Small intestine (tissue), 7 donors: ENCODE data around the gene CLN6. TPM values are rescaled to one million over a fixed set of nuclear protein-coding genes. Genes with fewer than 3 reads are reported as not detected.
"Not testable (repeated sequence)": the region's sequence is repeated elsewhere in the genome, so short reads cannot be mapped to it uniquely, and the experiment has no call there.

ENCODE experiments used
- DNase-seq, 2 donors: peaks; one replicate each; pipeline versions ENCODE4 v3.0.0 to v3.0.0-alpha.2; 2013
- FAIRE-seq: peaks from 2 replicates; lab custom pipeline; 2012; peaks lifted over from hg19 to GRCh38; lab: Jason Lieb, UNC
- H3K27ac ChIP-seq, 3 donors: one replicate each; pipeline ENCODE4 v1.5.1; 2013; ENCODE audit warnings: low read length in 2 of 3, mild to moderate bottlenecking in 2 of 3, control low read depth in 1 of 3, inconsistent platforms in 1 of 3, low read depth in 1 of 3, moderate library complexity in 1 of 3
- H3K27me3 ChIP-seq, 3 donors: one replicate each; pipeline ENCODE4 v1.6.1; 2013; ENCODE audit warnings: low read length in 3 of 3, inconsistent platforms in 1 of 3; ENCODE audit not compliant: control insufficient read depth in 3 of 3, insufficient read depth in 3 of 3
- H3K36me3 ChIP-seq, 3 donors: one replicate each; pipeline ENCODE4 v1.6.1; 2013; ENCODE audit warnings: low read length in 3 of 3, inconsistent platforms in 1 of 3, low read depth in 1 of 3, mild to moderate bottlenecking in 1 of 3, moderate library complexity in 1 of 3; ENCODE audit not compliant: control insufficient read depth in 3 of 3, insufficient read depth in 2 of 3
- H3K4me1 ChIP-seq, 3 donors: one replicate each; pipeline ENCODE4 v1.6.1; 2013; ENCODE audit warnings: low read length in 2 of 3, inconsistent platforms in 1 of 3, low read depth in 1 of 3, mild to moderate bottlenecking in 1 of 3, moderate library complexity in 1 of 3; ENCODE audit not compliant: control insufficient read depth in 3 of 3, insufficient read depth in 2 of 3
- H3K4me3 ChIP-seq, 3 donors: one replicate each; pipeline ENCODE4 v1.5.1; 2013; ENCODE audit warnings: low read length in 3 of 3, control low read depth in 1 of 3, inconsistent platforms in 1 of 3, low read depth in 1 of 3, mild to moderate bottlenecking in 1 of 3, moderate library complexity in 1 of 3
- H3K9me3 ChIP-seq, 2 donors: one replicate each; pipeline ENCODE4 v1.6.1; 2013; ENCODE audit warnings: low read depth in 1 of 2, low read length in 1 of 2; ENCODE audit not compliant: control insufficient read depth in 2 of 2, insufficient read depth in 1 of 2
- WGBS, 3 donors: extraction: QIAGEN DNeasy Blood & Tissue Kit; methylation state at CpG; one replicate each; pipeline ENCODE4 v1.1.7; 2013; 5-methylcytosine and 5-hydroxymethylcytosine counted together
- polyA plus RNA-seq, 4 donors: library from polyadenylated mRNA; stranded (reverse) in 3 of 4; unstranded in 1 of 4; fragments of 200-250 nt in 3 of 4; fragments of 120-200 nt in 1 of 4; gene quantifications; one replicate each; pipeline versions ENCODE4 v1.2.1 to v1.2.3, GENCODE V29; 2013
- donor health status: healthy with polysubstance abuse.
- donor health status: control.
- donor health status: control.
- donor health status: Bipolar disorder and iron deficiency.
- donor health status: healthy.

The CLN6 gene
- polyA plus RNA-seq, 4 donors, result 5.8 to 62.4 (median 25.7) TPM

DNA sequence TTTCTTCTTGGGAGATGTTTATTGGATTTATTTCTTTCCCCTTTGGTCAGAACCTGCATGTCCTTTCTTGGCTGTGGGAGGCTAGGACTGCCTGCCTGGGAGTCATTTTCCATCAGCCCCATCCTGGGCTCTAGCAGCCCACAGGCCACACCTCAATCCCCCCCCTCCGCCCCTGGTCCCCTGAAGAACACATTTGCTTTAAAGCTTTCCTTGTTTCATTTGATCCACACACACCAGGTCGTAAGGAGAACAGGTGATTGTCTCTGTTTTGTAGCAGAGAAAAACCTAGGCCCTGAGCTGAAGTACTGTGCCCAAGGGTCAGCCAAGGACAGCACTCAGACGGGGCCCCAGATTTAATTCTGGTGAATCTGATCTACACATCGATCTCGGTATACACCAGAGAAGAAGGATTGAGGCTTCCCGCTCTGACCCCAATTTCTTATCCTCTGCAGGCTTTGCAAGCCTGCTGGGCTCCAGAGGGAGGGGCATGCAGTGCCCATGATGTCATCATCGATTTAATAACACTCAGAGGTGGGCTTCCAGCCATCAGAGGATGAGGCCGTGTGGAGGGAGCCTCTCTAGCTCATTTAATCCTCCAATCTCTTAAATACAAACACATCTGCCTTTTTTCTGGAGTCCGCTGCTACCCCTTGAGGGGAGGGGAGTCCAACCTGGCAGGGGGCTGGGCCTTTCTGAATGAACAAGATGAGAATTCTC lies 1.7 kb upstream of the CLN6 start:
- H3K9me3 ChIP-seq, result no peaks in the 10 kb centered on the region
- 79 to 86% (median 84%) methylated on average over 9 of the region's 9 CpGs for WGBS, 3 donors
- no peak for DNase-seq
- no peak for FAIRE-seq
- no peak overlapping the region for H3K27ac ChIP-seq
- no peaks in the 10 kb centered on the region for H3K27me3 ChIP-seq
- no peak overlapping the region for H3K4me3 ChIP-seq
- H3K4me1 ChIP-seq, result peaks cover 0 to 48% (median 15%) of the 10 kb centered on the region in 3 donors
- H3K36me3 ChIP-seq, result peaks cover 0 to 6% (median 0%) of the 10 kb centered on the region in 3 donors

DNA sequence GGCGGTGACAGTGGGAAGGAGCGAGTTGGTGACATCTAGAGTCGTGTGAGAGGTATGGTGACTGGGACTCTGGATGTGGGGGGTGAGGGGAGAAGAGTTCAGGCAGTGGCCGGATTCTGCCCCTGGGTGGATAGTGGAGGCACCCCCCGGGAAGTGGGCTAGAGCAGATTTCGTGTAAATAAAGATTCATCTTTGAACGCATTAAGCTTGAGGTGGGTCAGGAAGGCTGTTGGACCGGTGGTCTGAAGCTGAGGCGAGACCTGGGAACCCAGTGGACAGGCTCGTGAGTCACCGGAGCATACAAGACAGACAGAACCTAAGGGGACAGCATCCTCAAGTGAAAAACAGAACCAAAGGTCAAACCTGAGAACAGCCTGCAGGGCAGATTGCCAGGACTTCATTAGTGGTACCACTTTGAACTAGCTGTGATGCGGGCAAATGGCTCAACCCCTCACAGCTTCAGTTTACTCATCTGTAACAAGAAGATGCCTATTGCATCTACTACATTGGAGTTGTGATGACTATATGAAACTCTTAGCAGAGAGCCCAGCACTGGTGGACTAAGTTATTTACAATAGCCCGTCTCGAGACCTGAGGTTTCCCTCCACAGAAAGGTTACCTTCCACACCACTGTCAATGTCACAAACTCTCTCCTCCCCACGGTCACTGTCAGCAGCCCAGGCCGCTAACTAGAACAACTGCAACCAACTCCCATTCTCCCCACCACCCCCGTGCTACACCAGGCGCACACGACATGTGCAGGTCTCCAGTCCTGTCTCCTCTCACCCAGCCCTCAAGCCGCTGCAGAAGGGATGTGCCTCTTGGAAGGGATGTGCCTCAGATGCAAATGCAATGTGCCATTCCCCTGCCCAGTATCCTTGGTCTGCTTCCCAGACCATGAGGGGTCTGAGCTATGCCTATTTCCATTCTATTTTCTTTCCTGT lies 901 bp upstream of the CLN6 start:
- H3K27me3 ChIP-seq, result no peaks in the 10 kb centered on the region
- 46 to 52% (median 50%) methylated on average over 20 of the region's 20 CpGs for WGBS, 3 donors
- peaks cover 0 to 6% (median 0%) of the 10 kb centered on the region in 3 donors for H3K36me3 ChIP-seq
- H3K4me1 ChIP-seq, result peaks cover 0 to 48% (median 15%) of the 10 kb centered on the region in 3 donors
- DNase-seq (peak in 1 of 2 donors; percentile 45), FAIRE-seq (no peak)
- H3K27ac ChIP-seq, result peak overlapping the region in 2 of 3 donors; percentile 69 to 79
- peak overlapping the region; percentile 43 to 82 (median 68) for H3K4me3 ChIP-seq
- no peaks in the 10 kb centered on the region for H3K9me3 ChIP-seq

DNA sequence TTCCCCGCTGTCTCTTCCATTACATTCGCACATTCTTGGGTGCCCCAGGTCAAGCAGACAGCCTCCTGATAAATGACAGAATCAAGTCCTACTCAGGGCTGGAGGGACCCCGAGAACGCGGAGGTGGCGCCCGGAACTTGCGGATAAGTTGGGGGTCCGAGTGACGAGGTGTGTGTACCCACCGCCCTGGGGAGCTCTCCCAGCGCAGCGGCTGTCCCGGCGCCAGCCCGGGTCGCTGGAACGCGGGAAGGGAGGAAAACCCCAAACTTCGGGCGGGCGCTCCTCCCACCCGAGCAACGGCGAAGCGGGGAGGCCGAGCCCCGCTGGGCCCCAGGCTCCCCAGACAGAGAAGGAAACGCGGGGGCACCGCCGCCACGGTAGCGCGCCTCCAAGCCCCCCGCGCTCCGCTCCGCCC lies 550 bp downstream of the CLN6 start:
- H3K9me3 ChIP-seq, result peaks cover 0 to 3% of the 10 kb centered on the region in 2 donors
- H3K36me3 ChIP-seq, result peaks cover 0 to 6% (median 0%) of the 10 kb centered on the region in 3 donors
- peaks cover 0 to 42% (median 15%) of the 10 kb centered on the region in 3 donors for H3K4me1 ChIP-seq
- no peaks in the 10 kb centered on the region for H3K27me3 ChIP-seq
- WGBS, 3 donors, result 1% methylated on average over 18 to 39 of the region's 39 CpGs
- FAIRE-seq (no peak), DNase-seq (no peak)
- H3K27ac ChIP-seq, result peak overlapping the region in 2 of 3 donors; percentile 36 to 89
- peak overlapping the region; percentile 71 to 85 (median 82) for H3K4me3 ChIP-seq

DNA sequence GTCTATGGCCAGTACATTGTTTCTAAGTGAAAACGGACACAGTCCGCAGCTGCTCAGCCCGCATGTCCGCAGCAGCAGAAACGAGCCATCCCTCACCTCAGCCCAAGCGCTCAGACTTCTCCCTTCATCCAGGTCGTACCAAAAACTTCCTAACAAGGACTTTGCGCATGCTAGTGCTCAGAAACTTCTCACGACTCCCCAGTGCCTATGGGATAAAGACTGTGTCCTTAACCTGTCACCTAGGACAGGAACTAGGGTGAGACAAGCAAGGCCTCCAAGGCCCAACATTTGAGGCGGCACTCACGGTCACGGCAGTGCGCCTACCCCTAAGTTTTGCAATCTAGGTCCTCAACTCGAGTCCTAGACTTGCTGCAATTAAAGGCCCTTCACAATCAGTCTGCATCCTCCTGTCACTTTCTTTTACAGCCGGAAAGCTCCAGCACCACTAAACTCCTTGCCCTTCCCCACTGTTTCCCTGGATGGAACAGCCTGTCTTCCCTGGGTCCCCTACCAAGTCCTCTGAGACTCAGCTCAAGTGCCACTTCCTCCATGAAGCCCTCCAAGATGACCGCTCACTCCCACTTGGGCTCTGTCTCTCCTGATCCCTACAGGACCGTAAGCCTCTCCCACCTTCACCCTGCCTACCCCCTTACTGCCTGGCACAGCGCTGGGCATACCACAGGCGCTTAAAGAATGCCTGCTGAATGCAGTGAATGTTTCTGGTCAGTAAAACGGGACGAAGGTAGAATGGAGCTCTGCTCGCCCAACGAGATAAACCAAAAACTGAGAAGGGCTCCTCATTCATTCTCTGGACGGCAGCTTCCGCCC lies 1.2 kb downstream of the CLN6 start:
- peak overlapping the region in 1 of 3 donors; percentile 89 for H3K27ac ChIP-seq
- peaks cover 0 to 36% (median 12%) of the 10 kb centered on the region in 3 donors for H3K4me1 ChIP-seq
- FAIRE-seq, result no peak
- H3K27me3 ChIP-seq, result no peaks in the 10 kb centered on the region
- H3K36me3 ChIP-seq, result peaks cover 0 to 9% (median 0%) of the 10 kb centered on the region in 3 donors
- DNase-seq, result peak; percentile 27 to 54
- peaks cover 0 to 3% of the 10 kb centered on the region in 2 donors for H3K9me3 ChIP-seq
- WGBS, 3 donors, result 13 to 34% (median 21%) methylated on average over 25 of the region's 25 CpGs
- peak overlapping the region; percentile 9 to 82 (median 71) for H3K4me3 ChIP-seq

DNA sequence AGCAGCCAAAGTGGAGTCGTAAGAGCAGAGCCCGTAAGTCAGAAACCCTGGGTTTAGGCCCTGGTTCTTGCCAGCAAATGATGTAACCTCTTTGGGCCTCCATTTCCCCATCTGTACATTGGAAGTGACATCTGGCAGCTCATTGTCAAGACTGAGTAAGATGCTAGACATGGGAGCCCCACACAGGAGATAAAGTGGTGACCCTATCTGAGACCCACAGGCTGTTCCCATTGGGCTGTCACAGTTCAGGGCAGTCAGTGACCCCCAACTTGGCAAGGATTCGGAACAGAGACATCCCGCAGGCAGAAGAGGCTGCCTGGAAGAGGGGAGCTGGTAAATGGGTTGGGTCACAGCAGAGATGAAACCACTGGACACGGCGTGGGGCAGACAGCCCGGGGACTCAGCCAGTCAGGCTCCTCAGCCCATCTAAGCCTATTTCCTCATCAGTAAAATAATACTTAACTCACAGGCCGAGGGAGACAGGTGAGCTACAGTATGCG lies 1.8 kb downstream of the CLN6 start:
- Histone ChIP-seq H3K27me3 (no peaks in the 10 kb centered on the region), H3K36me3 (peaks cover 0 to 9% (median 0%) of the 10 kb centered on the region in 3 donors), H3K9me3 (peaks cover 0 to 3% of the 10 kb centered on the region in 2 donors), H3K27ac (no peak overlapping the region), H3K4me3 (peak overlapping the region in 1 of 3 donors; percentile 71), H3K4me1 (peaks cover 0 to 36% (median 12%) of the 10 kb centered on the region in 3 donors)
- 44 to 73% (median 69%) methylated on average over 9 of the region's 9 CpGs for WGBS, 3 donors
- no peak for DNase-seq
- FAIRE-seq, result no peak

DNA sequence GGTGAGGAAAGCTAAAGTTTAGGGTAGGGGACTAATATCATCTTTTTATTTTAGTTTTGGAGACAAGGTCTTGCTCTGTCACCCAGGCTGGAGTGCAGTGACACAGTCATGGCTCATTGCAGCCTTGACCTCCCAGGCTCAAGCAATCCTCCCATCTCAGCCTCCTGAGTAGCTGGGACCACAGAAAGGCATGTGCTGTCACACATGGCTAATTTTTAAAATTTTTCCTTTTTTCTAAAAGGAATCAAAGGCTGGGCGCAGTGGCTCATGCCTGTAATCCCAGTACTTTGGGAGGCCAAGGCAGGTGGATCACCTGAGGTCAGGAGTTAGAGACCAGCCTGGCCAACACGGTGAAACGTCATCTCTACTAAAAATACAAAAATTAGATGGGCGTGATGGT lies 4.1 kb downstream of the CLN6 start:
- FAIRE-seq, H3K9me3 ChIP-seq, H3K27ac ChIP-seq, H3K4me3 ChIP-seq, DNase-seq, H3K27me3 ChIP-seq: not testable (repeated sequence)
- Histone ChIP-seq H3K4me1 (peaks cover 0 to 21% (median 12%) of the 10 kb centered on the region in 3 donors), H3K36me3 (peaks cover 0 to 11% (median 0%) of the 10 kb centered on the region in 3 donors)
- 95 to 98% (median 97%) methylated on average over 4 of the region's 4 CpGs for WGBS, 3 donors

DNA sequence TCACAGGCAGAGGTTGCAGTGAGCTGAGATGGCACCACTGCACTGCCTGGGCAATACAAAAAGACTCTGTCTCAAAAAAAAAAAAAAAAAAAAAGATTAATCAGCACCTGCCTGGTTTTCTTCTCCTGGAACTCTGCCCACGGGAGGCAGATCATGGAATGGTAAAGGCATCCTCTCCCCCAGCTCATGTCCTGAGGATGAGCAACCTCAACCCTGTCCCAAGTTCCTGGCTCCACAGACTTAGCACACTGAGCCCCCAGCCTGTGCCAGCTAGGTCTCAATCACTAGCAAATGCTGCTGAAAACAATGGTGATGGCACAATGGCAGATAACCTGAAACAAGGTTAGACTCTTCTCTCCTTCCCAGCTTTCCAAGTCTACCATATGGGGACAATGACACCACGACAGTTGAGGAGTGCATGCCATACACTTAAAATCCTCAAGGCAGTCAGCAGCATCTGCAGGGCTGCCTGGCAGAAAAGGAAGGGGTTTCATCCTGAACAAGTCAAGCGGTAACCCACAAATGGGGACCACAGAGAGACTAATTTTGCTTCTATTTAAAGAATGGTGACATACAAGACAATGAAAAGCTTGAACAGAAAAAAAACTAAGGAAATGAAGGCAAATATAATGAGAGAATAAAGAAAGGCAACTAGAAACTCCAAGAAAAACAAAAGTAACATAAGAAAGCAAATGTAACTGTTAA lies 4.8 kb downstream of the CLN6 start:
- WGBS, 3 donors, result 62 to 65% (median 63%) methylated on average over 3 of the region's 3 CpGs
- H3K4me1 ChIP-seq, result peaks cover 0 to 15% (median 12%) of the 10 kb centered on the region in 3 donors
- DNase-seq, result no peak
- H3K27ac ChIP-seq, result no peak overlapping the region
- H3K9me3 ChIP-seq, result peaks cover 0 to 3% of the 10 kb centered on the region in 2 donors
- FAIRE-seq, result no peak
- no peaks in the 10 kb centered on the region for H3K27me3 ChIP-seq
- no peak overlapping the region for H3K4me3 ChIP-seq
- peaks cover 0 to 12% (median 0%) of the 10 kb centered on the region in 3 donors for H3K36me3 ChIP-seq
